Activated CD4-positive, alpha-beta T cell treated with anti-CD3 and anti-CD28 coated beads, Interleukin-2, amount 10 ng/mL, durations not matched to agents 24 days and 14 days (primary cell): ENCODE data around the gene BCAS4. TPM values are rescaled to one million over a fixed set of nuclear protein-coding genes. Genes with fewer than 3 reads are reported as not detected.
"Not testable (repeated sequence)": the region's sequence is repeated elsewhere in the genome, so short reads cannot be mapped to it uniquely, and the experiment has no call there.

Experiments
- DNase-seq: peaks from one replicate; pipeline ENCODE4 v3.0.0; 2022
- H3K27ac Mint-ChIP-seq: one replicate; pipeline ENCODE4 v1.8.0; 2022; ENCODE audit warnings: mild to moderate bottlenecking, mixed read lengths
- H3K27me3 Mint-ChIP-seq: one replicate; pipeline ENCODE4 v1.8.0; 2022; ENCODE audit warnings: mixed read lengths
- H3K36me3 Mint-ChIP-seq: one replicate; pipeline ENCODE4 v1.8.0; 2022; ENCODE audit warnings: low read depth, mild to moderate bottlenecking, mixed read lengths
- H3K4me1 Mint-ChIP-seq: one replicate; pipeline ENCODE4 v1.8.0; 2021; ENCODE audit warnings: mixed read lengths
- H3K4me3 Mint-ChIP-seq: one replicate; pipeline ENCODE4 v1.8.0; 2022; ENCODE audit warnings: mild to moderate bottlenecking, moderate library complexity, mixed read lengths
- H3K9me3 Mint-ChIP-seq: one replicate; pipeline ENCODE4 v1.8.0; 2021; ENCODE audit warnings: mixed read lengths
- intact Hi-C: fragments of 100-400 bp; cut with micrococcal nuclease; formaldehyde crosslinking; loops from one replicate; pipeline ENCODE4 v1.15.1; 2023
- total RNA-seq: library from RNA; stranded (reverse); gene quantifications from 2 replicates; pipeline ENCODE4 v1.2.3, GENCODE V29; 2022

The BCAS4 gene
- total RNA-seq, 1 donor from 2014 or later: 8.4 TPM

DNA sequence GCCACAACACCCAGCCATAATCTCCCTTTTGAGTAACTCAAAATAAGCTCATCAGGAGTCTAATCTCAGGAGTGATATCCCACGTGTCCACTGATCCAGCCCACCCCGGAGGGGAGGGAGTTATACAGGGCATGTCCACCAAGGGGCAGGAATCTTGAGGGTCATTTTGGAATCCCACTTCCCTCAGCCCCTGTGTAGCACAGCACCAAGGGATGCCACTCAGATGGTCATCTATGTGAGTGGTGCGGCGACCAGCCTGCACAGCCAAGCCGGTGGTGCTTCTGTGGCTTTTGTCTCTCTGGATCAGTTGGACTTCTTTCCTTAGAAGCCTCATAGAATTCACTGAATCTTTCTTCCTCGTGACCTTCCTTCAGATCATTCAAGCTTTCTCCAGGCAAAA, 11.0 kb upstream of the BCAS4 start:
- no peaks in the 10 kb centered on the region for H3K36me3 Mint-ChIP-seq
- H3K4me1 Mint-ChIP-seq: no peaks in the 10 kb centered on the region
- DNase-seq: no peak
- no peak overlapping the region for H3K4me3 Mint-ChIP-seq
- peaks cover 10% of the 10 kb centered on the region for H3K27me3 Mint-ChIP-seq
- H3K27ac Mint-ChIP-seq: no peak overlapping the region
- intact Hi-C loops: no loop called here
- no peaks in the 10 kb centered on the region for H3K9me3 Mint-ChIP-seq

DNA sequence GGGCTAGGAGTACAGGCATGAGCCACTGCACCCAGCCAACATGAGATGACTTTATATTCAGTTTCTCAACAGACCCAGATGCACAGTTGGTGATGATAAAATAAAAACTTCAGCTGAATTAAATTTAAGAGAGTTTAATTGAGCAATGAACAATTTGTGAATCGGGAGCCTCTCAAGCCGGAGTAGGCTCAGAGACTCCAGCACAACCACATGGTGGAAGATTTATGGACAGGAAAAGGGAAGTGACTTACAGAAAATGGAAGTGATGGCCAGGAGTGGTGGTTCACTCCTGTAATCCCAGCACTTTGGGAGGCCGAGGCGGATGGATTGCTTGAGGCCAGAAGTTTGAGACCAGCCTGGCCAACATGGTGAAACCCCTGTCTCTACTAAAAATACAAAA, 10.4 kb upstream of the BCAS4 start:
- H3K4me3 Mint-ChIP-seq: no peak overlapping the region

DNA sequence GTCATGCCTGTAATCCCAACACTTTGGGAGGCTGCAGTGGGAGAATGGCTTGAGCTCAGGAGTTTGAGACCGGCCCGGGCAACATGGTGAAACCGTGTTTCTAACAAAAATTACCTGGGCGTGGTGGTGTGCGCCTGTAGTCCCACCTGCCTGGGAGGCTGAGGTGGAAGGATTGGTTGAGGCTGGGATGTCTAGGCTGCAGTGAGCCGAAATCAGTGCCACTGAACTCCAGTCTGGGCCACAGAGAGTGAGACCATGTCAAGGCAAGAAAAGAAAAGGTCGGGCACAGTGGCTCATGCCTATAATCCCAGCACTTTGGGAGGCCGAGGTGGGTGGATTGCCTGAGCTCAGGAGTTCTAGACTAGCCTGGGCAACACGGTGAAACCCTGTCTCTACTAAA, 8.2 kb upstream of the BCAS4 start:
- Mint-ChIP-seq H3K27ac (no peak overlapping the region), H3K4me1 (peaks cover 3% of the 10 kb centered on the region), H3K36me3 (no peaks in the 10 kb centered on the region), H3K9me3 (no peaks in the 10 kb centered on the region), H3K27me3 (peaks cover 4% of the 10 kb centered on the region), H3K4me3 (no peak overlapping the region)
- DNase-seq: no peak
- intact Hi-C loops: no loop called here

More for the DNA sequence above, 10.4 kb upstream of the BCAS4 start:
- H3K27ac Mint-ChIP-seq: no peak overlapping the region
- no peaks in the 10 kb centered on the region for H3K36me3 Mint-ChIP-seq
- intact Hi-C loops: no loop called here
- H3K4me1 Mint-ChIP-seq: no peaks in the 10 kb centered on the region
- H3K27me3 Mint-ChIP-seq: peaks cover 8% of the 10 kb centered on the region
- no peak for DNase-seq
- H3K9me3 Mint-ChIP-seq: no peaks in the 10 kb centered on the region

DNA sequence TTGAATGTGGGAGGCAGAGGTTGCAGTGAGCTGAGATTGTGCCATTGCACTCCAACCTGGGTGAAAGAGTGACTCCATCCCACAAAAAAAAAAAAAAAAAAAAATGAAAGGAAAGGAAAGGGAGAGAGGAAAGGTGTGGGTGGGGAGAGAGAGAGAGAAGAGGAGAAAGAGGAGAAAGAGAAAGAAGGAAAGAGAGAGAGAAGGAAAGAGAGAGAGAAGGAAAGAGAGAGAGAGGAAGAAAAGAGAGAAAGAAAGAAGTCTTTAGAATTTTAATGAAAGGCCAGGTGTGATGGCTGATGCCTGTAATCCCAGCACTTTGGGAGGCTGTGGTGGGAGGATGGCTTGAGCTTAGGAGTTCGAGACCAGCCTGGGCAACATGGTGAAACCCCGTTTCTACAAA, 7.7 kb upstream of the BCAS4 start:
- Mint-ChIP-seq H3K9me3 (no peaks in the 10 kb centered on the region), H3K36me3 (no peaks in the 10 kb centered on the region), H3K4me3 (no peak overlapping the region), H3K27ac (no peak overlapping the region), H3K4me1 (peaks cover 3% of the 10 kb centered on the region), H3K27me3 (peaks cover 3% of the 10 kb centered on the region)
- intact Hi-C loops: no loop called here
- DNase-seq: no peak

DNA sequence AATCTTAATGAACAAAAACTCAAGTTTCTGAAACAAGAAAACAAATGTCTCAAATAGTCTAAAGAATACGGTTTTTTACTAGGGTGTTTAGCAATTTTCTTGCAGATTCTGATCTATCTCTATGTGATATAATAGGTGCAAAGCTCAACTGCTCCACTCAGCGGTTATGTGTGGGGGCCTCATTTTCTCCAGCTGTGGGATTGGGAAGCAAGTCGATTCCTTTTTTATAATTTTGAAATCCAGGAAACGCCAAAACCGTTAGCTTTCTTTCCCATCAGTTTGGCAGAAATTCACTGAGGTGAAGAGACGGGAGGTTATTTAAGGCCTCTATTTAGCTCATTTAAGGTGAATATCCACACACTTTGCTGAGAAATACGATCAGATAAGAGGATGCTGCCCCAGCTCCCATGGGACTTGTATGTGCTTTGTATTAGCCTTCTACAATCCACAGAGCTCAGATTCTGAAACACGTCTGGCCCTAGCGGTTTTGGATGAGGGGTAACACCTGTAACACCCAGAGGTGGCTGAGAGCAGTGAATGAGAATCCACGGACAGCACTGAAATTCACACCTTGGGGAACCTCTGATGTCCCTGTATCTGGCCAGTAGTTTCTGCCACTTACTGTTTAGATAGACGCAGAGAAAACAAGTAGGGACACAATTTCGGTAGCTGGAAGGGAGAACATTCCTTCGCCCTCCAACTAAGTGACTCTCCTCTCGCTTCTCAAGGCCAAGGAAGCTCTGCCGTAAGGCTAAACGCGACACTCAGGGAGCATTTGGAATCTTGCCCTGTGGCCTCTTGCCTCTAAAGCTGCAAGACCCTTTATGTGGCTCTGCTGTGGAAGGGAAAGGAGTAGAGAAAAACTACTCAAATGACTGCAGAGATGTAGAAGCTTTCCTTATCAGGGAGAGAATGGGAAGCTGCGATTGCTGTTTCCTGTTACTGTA, 6.5 kb upstream of the BCAS4 start:
- H3K27ac Mint-ChIP-seq: no peak overlapping the region
- intact Hi-C loops: no loop called here
- peaks cover 8% of the 10 kb centered on the region for H3K27me3 Mint-ChIP-seq
- peaks cover 6% of the 10 kb centered on the region for H3K4me1 Mint-ChIP-seq
- H3K4me3 Mint-ChIP-seq: no peak overlapping the region
- no peak for DNase-seq
- H3K36me3 Mint-ChIP-seq: no peaks in the 10 kb centered on the region
- H3K9me3 Mint-ChIP-seq: no peaks in the 10 kb centered on the region

DNA sequence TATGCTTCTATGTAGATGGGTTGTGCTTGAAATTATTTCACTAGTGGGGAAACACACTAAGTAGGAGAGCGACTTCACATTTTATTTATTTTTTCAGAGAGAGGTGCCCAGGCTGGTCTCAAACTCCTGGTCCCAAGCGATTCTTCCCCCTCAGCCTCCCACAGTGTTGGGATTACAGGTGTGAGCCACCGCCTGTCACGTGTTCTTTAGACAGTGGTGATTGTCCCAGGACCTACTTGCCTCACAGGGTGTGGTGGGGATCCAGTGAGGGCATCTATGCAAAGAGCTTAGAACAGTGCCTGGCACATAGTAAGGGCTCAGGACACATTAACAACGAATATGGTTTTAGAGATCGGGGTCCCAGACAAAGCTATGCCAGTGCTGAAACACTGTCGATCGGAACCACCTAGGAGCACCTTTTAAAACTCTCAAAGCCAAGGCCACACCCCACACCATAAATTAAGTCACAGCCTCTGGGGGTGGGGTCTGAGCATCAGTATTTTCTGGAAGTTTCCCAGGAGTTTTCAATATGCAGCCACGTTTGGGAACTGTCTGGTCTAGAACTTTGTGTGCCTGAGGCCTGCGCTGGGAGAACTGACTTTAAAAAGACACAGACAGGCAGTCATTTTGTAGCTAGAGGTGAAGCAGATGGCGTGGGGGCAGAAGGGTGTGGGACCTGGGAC, 4.8 kb upstream of the BCAS4 start:
- intact Hi-C loops: loop anchor here (1.0 to 5.0 kb wide), 5 partner anchors 58 to 517 kb away; partner anchors contain the start of gene PARD6B

DNA sequence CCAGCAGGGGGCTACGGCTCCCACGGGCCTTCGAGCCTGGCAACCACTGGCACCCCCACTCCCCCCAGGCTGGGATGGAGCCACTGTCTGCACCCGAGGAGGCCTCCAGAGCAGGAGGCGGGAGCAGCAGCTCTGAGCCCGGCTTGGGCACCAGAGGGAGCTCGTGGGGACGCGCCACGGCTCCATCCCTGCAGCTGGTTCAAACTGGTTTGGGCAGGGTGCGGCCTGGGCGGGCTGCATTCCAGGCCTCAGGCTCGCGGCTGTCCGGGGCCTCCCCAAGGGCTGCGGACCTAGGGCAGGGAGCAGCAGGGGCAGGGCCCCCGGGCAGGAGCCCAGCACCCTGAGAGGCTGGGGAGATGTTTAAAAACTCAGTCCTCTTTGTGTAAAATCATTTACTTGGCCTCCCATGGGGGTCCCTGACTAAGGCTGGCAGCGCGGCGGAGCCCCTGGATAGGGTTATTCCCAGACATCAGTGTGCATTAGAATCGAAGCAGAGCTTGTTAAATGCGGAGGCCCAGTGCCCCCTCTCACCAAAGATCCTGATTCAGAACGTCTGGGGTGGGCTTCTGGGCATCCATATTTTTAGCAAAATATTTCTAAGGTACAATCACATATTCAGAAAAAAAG, 4.1 kb upstream of the BCAS4 start:
- DNase-seq: peak; percentile 93
- H3K36me3 Mint-ChIP-seq: no peaks in the 10 kb centered on the region
- H3K4me1 Mint-ChIP-seq: peaks cover 11% of the 10 kb centered on the region
- peak overlapping the region; percentile 69 for H3K27ac Mint-ChIP-seq
- H3K4me3 Mint-ChIP-seq: no peak overlapping the region
- peaks cover 4% of the 10 kb centered on the region for H3K27me3 Mint-ChIP-seq
- no peaks in the 10 kb centered on the region for H3K9me3 Mint-ChIP-seq
- intact Hi-C loops: loop anchor here (1.0 to 5.0 kb wide), 5 partner anchors 58 to 516 kb away; partner anchors contain the start of gene PARD6B

More for the DNA sequence above, 4.8 kb upstream of the BCAS4 start:
- no peak for DNase-seq
- Mint-ChIP-seq H3K9me3 (no peaks in the 10 kb centered on the region), H3K4me3 (no peak overlapping the region), H3K27ac (peak overlapping the region; percentile 69), H3K36me3 (no peaks in the 10 kb centered on the region), H3K4me1 (peaks cover 8% of the 10 kb centered on the region), H3K27me3 (peaks cover 4% of the 10 kb centered on the region)

DNA sequence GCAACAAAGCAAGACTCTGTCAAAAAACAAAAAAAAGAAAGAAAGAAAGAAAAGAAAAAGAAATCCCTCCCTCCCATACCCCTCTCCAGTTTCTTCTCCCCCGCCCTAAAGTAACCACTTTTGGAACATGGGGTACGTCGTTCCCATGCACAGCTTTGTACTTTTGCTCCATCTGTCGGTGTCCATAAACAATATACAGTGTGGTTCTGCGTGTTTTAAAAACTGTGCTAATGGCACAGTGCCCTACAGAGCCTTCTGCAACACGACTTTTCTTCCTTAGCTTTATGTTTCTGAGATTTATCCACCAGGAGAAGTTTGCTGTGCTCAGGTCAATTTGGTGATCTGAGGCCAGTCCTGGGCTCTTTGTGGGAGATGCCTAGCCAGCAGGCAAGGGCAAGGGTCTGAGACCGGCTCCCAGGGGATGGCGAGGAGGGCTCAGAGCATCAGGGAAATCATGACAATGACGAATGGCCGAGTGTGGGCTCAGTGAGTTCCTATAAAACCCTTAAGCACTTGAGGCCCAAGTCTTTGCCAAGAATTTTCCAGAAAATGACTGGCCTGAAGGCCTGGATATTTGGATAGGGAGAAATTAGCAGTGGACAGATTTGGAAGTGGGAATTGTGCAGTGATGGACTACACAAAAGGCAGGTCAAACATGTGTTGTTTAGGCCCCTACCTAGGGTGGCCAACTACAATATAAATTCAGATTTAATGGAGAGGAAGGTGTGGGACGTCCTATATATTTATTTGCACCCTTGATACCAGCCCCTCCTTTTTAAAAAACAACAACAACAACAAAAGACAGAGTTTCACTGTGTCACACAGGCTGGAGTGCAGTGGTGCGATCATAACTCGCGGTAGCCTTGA, 1.9 kb upstream of the BCAS4 start:
- Mint-ChIP-seq H3K27me3 (peaks cover 4% of the 10 kb centered on the region), H3K4me3 (no peak overlapping the region), H3K36me3 (no peaks in the 10 kb centered on the region), H3K9me3 (no peaks in the 10 kb centered on the region), H3K27ac (peak overlapping the region; percentile 51), H3K4me1 (peaks cover 12% of the 10 kb centered on the region)
- DNase-seq: no peak
- intact Hi-C loops: loop anchor here (5.0 kb wide), 3 partner anchors 61 to 189 kb away; partner anchors contain the start of gene PARD6B

DNA sequence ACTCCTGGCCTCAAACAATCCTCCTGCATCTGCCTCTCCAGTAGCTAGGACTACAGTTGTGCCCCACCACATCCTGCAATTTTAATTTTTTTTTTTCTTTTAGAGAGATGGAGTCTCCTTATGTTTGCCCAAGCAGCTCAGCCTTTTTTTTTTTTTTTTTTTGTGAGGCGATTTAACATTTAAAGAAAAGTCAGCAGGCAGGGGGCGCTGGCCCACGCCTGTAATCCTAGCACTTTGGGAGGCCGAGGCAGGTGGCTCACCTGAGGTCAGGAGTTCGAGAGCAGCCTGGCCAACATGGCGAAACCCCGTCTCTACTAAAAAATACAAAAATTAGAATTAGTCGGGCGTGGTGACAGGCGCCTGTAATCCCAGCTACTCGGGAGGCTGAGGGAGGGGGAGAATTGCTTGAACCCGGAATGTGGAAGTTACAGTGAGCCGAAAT, 1.3 kb upstream of the BCAS4 start:
- DNase-seq: peak; percentile 85
- H3K4me1 Mint-ChIP-seq: peaks cover 12% of the 10 kb centered on the region
- not testable (repeated sequence) for H3K27me3 Mint-ChIP-seq, H3K36me3 Mint-ChIP-seq, H3K27ac Mint-ChIP-seq, H3K9me3 Mint-ChIP-seq
- peak overlapping the region; percentile 57 for H3K4me3 Mint-ChIP-seq
- intact Hi-C loops: loop anchor here (1.0 to 5.0 kb wide), 5 partner anchors 61 to 189 kb away; partner anchors contain the start of genes DPM1, MOCS3 and PARD6B

DNA sequence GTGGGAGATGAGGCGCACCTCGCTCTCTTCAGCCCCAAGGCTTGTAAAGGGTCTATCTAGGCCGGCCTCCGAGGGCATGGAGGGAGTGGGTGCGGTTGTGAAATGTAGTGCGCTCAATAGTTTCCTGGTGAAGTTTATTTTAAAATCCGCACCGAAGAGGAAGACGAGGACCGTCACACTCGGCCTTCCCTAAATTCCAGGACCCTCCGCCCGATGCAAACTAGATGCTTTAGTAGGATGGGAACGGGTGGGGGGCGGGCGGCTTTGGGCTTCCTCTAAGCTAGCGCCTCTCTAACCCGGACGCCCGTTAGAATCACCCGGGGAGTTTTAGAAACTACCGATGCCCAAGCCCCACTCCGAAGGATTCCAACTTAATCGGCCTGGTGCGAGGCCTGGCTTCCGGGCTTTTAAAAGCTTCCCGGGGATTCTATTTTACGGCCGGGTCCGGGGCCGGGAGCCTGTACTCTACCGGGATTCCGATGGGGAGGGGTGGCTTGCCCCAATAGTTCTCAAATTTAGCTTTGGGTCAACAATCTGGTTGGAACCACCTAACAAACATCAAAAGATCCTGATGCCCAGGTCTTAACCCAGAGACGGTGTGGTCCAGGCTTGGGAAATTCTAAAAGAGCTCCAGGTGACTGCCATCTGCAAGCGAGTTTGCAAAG, 548 bp upstream of the BCAS4 start:
- intact Hi-C loops: loop anchor here (1.0 to 5.0 kb wide), 5 partner anchors 62 to 188 kb away; partner anchors contain the start of genes DPM1, MOCS3 and PARD6B
- Mint-ChIP-seq H3K9me3 (no peaks in the 10 kb centered on the region), H3K4me1 (peaks cover 12% of the 10 kb centered on the region), H3K27ac (no peak overlapping the region), H3K4me3 (peak overlapping the region; percentile 73), H3K36me3 (no peaks in the 10 kb centered on the region), H3K27me3 (peaks cover 4% of the 10 kb centered on the region)
- DNase-seq: peak; percentile 61

DNA sequence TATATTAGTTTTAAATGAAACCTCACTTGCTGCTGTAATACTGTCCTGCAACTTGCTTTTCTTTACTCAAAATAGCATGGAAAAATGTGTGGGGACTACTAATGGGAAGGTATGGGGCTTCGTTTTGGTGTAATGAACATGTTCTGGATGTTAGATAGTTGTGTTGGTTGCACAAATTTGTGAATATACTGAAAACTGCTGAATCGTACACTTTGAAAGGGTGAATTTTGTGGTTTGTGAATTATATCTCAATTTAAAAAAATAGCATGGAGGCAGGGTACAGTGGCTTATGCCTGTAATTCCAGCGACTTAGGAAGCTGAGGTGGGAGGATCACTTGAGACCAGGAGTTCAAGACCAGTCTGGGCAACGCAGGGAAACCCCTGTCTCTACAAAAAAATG, 2.3 kb downstream of the BCAS4 start:
- intact Hi-C loops: no loop called here
- H3K36me3 Mint-ChIP-seq: no peaks in the 10 kb centered on the region
- peaks cover 10% of the 10 kb centered on the region for H3K4me1 Mint-ChIP-seq
- H3K4me3 Mint-ChIP-seq: no peak overlapping the region
- DNase-seq: no peak
- H3K9me3 Mint-ChIP-seq: no peaks in the 10 kb centered on the region
- H3K27ac Mint-ChIP-seq: no peak overlapping the region
- H3K27me3 Mint-ChIP-seq: peaks cover 4% of the 10 kb centered on the region

DNA sequence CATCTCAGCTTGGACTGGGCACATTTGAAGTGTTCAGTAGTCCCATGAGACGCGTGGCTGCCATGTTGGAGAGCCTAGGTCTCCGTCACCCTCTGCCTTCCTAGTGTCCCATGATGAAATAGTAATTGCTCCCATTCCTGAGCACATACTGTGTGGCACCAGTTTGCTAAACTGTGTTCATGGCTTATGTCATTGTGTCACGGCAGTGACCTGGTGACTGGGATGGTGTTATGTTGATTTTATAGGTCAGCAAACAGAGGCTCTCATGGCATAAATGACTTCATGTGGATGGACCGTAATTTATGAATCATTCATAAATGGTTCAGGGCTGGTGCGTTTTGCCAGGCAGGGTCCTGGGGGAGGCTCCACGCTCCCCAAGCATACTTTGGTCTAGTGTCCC, 3.8 kb downstream of the BCAS4 start:
- intact Hi-C loops: no loop called here
- H3K4me3 Mint-ChIP-seq: no peak overlapping the region
- no peaks in the 10 kb centered on the region for H3K27me3 Mint-ChIP-seq
- no peak overlapping the region for H3K27ac Mint-ChIP-seq
- DNase-seq: no peak
- no peaks in the 10 kb centered on the region for H3K36me3 Mint-ChIP-seq
- H3K4me1 Mint-ChIP-seq: peaks cover 7% of the 10 kb centered on the region
- H3K9me3 Mint-ChIP-seq: no peaks in the 10 kb centered on the region
